Mammary epithelial cell (primary cell): Measurements from ENCODE around the gene TTC28.

Source experiments
- CTCF ChIP-seq, 2 donors: IDR thresholded peaks in 1 of 2; conservative IDR thresholded peaks in 1 of 2; 2 replicates each; pipeline ENCODE4 v1.5.1; 2011 to 2012; ENCODE audit warnings: inconsistent platforms in 2 of 2, low read length in 2 of 2, mild to moderate bottlenecking in 2 of 2, control low read depth in 1 of 2, low read depth in 1 of 2; ENCODE audit not compliant: insufficient read depth in 1 of 2; ENCODE audit errors: extremely low read depth in 1 of 2
- EZH2 ChIP-seq: IDR thresholded peaks from 2 replicates; pipeline ENCODE4 v1.6.1; 2012; ENCODE audit warnings: low read length, inconsistent platforms, borderline replicate concordance

- TF ChIP-seq EZH2: no peak
- no peak for TF ChIP-seq CTCF (conservative IDR thresholded peaks at IDR 0.05 in 1 of 2, IDR thresholded peaks at IDR 0.05 in 1 of 2; ENCODE audit: extremely low read depth in 1 of 2, insufficient read depth in 1 of 2, low read depth in 1 of 2, low read length in 2 of 2)
Observed at GRCh38 chr22:28394513-28395110, 285.0 kb downstream of the TTC28 start.
